ENCODE measurements around the gene AATK. TPM values are rescaled to one million over a fixed set of nuclear protein-coding genes. Genes with fewer than 3 reads are reported as not detected.

Gene AATK
- total RNA-seq, 1 experiment from 2014 or later, result 0.46 TPM

DNA sequence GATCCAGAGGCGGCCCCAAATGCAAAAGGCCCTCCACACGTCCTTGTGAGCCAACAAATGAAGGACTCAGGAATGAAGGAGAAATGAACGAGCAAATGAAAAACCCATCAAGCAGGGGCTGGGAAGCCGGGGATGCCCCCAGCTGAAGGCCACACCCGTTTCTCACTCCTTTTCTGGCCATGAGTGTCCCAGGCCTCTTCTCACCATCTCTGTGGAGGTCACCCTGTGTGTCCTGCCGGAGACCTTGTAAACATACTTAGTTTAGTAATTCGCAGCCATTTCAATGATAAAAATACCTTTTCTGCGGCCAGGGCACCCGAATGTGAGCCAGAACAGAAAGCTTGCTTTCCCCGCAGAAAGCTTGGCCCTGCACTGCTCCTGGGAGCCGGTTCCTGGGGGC, 21.1 kb upstream of the AATK start:
- TF ChIP-seq, protein P1, sequence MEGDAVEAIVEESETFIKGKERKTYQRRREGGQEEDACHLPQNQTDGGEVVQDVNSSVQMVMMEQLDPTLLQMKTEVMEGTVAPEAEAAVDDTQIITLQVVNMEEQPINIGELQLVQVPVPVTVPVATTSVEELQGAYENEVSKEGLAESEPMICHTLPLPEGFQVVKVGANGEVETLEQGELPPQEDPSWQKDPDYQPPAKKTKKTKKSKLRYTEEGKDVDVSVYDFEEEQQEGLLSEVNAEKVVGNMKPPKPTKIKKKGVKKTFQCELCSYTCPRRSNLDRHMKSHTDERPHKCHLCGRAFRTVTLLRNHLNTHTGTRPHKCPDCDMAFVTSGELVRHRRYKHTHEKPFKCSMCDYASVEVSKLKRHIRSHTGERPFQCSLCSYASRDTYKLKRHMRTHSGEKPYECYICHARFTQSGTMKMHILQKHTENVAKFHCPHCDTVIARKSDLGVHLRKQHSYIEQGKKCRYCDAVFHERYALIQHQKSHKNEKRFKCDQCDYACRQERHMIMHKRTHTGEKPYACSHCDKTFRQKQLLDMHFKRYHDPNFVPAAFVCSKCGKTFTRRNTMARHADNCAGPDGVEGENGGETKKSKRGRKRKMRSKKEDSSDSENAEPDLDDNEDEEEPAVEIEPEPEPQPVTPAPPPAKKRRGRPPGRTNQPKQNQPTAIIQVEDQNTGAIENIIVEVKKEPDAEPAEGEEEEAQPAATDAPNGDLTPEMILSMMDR (conservative IDR thresholded peaks at IDR 0.05), result no peak
- no peak for TF ChIP-seq EZH2 (IDR thresholded peaks at IDR 0.05; ENCODE audit: low read depth)
- H3K27ac ChIP-seq, result no peak overlapping the region
- H3K4me3 ChIP-seq, result no peak overlapping the region
- no peaks in the 10 kb centered on the region for H3K4me1 ChIP-seq (replicated peaks; ENCODE audit: insufficient read depth)
- no peak overlapping the region for H3K4me2 ChIP-seq
- no peak for DNase-seq
- POLR2A ChIA-PET (ENCODE audit: unreplicated experiment), result no interaction called here
- no peaks in the 10 kb centered on the region for H3K9me3 ChIP-seq (ENCODE audit: insufficient read depth, low read depth)
- H3K36me3 ChIP-seq (ENCODE audit: low read depth), result no peaks in the 10 kb centered on the region
- no TSS peak for BruUV-seq (replicated peaks)
- no peaks in the 10 kb centered on the region for H4K20me1 ChIP-seq (ENCODE audit: insufficient read depth)
- no peaks in the 10 kb centered on the region for H3K9me2 ChIP-seq (ENCODE audit: insufficient read depth)
- CTCF ChIA-PET, result no interaction called here
- no peaks in the 10 kb centered on the region for H3F3A ChIP-seq (ENCODE audit: insufficient read depth, low read depth)
- intact Hi-C loops (cut with micrococcal nuclease; ENCODE audit: unreplicated experiment), result no loop called here
- H3K27me3 ChIP-seq (ENCODE audit: insufficient read depth, low read depth), result peaks cover 4% of the 10 kb centered on the region; the same call in 1 of the 2 replicates
- no peaks in the 10 kb centered on the region for H3K79me2 ChIP-seq (ENCODE audit: low read depth)
- H2AFZ ChIP-seq, result no peak overlapping the region

DNA sequence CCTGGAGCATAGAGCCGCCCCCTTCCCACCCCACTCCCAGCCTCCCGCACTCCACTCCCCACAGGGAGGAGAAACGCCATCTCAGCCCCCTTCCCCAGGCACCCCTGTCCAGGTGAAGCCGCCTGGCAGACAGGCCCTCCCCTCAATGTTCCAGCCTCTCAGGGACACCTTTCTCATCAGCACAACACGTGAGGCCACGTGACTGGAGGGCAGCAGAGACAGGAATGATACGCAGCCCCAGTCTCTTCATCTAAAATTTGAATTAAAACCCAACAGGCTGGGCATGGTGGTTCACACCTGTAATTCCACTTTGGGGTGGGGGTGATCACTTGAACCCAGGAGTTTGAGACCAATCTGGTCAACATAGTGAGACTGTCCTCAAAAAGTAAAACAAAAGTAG, 20.2 kb upstream of the AATK start:
- no peaks in the 10 kb centered on the region for H4K20me1 ChIP-seq (ENCODE audit: insufficient read depth)
- TF ChIP-seq EZH2 (IDR thresholded peaks at IDR 0.05; ENCODE audit: low read depth), result no peak
- TF ChIP-seq, protein P1 (conservative IDR thresholded peaks at IDR 0.05), result no peak
- no peaks in the 10 kb centered on the region for H3F3A ChIP-seq (ENCODE audit: insufficient read depth, low read depth)
- no peaks in the 10 kb centered on the region for H3K36me3 ChIP-seq (ENCODE audit: low read depth)
- no peak overlapping the region for H3K27ac ChIP-seq
- H3K4me1 ChIP-seq (replicated peaks; ENCODE audit: insufficient read depth), result no peaks in the 10 kb centered on the region
- intact Hi-C loops (cut with micrococcal nuclease; ENCODE audit: unreplicated experiment), result no loop called here
- no peaks in the 10 kb centered on the region for H3K9me3 ChIP-seq (ENCODE audit: insufficient read depth, low read depth)
- peaks cover 4% of the 10 kb centered on the region; the same call in 1 of the 2 replicates for H3K27me3 ChIP-seq (ENCODE audit: insufficient read depth, low read depth)
- BruUV-seq (replicated peaks), result no TSS peak
- no peaks in the 10 kb centered on the region for H3K79me2 ChIP-seq (ENCODE audit: low read depth)
- no peak overlapping the region for H3K4me2 ChIP-seq
- H3K9me2 ChIP-seq (ENCODE audit: insufficient read depth), result no peaks in the 10 kb centered on the region
- CTCF ChIA-PET, result no interaction called here
- H3K4me3 ChIP-seq, result no peak overlapping the region
- POLR2A ChIA-PET (ENCODE audit: unreplicated experiment), result no interaction called here
- H2AFZ ChIP-seq, result no peak overlapping the region
- no peak for DNase-seq

DNA sequence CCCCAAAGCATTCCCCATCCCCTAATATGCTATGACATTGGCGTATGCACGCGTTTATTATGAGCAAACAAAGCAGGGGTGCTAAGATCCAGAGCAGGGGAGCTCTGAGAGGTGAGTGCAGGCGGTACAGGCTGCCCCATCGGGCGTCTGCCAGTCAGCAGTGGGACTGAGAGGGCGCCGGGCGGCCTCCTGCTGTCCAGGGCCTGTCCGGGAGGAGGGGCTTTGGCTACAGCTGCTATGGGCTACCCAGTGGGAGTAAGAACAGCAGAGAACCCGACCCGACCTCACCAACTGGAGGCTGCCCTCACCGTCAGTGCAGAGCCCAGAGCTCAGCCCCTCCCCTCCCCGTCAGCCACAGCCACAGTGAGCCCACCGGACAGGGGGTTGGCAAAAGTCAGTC, 18.5 kb upstream of the AATK start:
- no TSS peak for BruUV-seq (replicated peaks)
- no peaks in the 10 kb centered on the region for H3K36me3 ChIP-seq (ENCODE audit: low read depth)

More for the DNA sequence above, 18.5 kb upstream of the AATK start:
- Histone ChIP-seq H3K9me2 (ENCODE audit: insufficient read depth) (no peaks in the 10 kb centered on the region), H4K20me1 (ENCODE audit: insufficient read depth) (no peaks in the 10 kb centered on the region), H3K4me2 (no peak overlapping the region), H3K9me3 (ENCODE audit: insufficient read depth, low read depth) (no peaks in the 10 kb centered on the region), H3K79me2 (ENCODE audit: low read depth) (no peaks in the 10 kb centered on the region), H3K27me3 (ENCODE audit: insufficient read depth, low read depth) (peaks cover 4% of the 10 kb centered on the region; the same call in 1 of the 2 replicates), H3K4me3 (no peak overlapping the region), H3F3A (ENCODE audit: insufficient read depth, low read depth) (no peaks in the 10 kb centered on the region), H2AFZ (no peak overlapping the region), H3K27ac (no peak overlapping the region), H3K4me1 (replicated peaks; ENCODE audit: insufficient read depth) (no peaks in the 10 kb centered on the region)
- no peak for DNase-seq
- POLR2A ChIA-PET (ENCODE audit: unreplicated experiment), result no interaction called here
- intact Hi-C loops (cut with micrococcal nuclease; ENCODE audit: unreplicated experiment), result no loop called here
- TF ChIP-seq, protein P1 (conservative IDR thresholded peaks at IDR 0.05), result no peak
- no peak for TF ChIP-seq EZH2 (IDR thresholded peaks at IDR 0.05; ENCODE audit: low read depth)
- CTCF ChIA-PET, result no interaction called here
